GM23248 (cell line): Measurements from ENCODE around the gene SCGB1A1. TPM values are rescaled to one million over a fixed set of nuclear protein-coding genes. Genes with fewer than 3 reads are reported as not detected.

ENCODE experiments used
- DNase-seq: peaks from one replicate; pipeline ENCODE4 v3.0.0-alpha.2; 2015
- H2AFZ ChIP-seq: fragments of 200-600 bp; sonication (generic); 2 replicates; pipeline ENCODE4 v1.6.1; 2016; ENCODE audit warnings: antibody characterized with exemption
- H3F3A ChIP-seq: fragments of 200-600 bp; sonication (generic); 2 replicates; pipeline ENCODE4 v1.6.1; 2016; ENCODE audit warnings: mild to moderate bottlenecking, antibody characterized with exemption, mixed run types; ENCODE audit not compliant: insufficient read depth
- H3K27ac ChIP-seq: fragments of 200-600 bp; sonication (generic); 2 replicates; pipeline ENCODE4 v1.5.1; 2016; ENCODE audit warnings: mild to moderate bottlenecking
- H3K27me3 ChIP-seq: fragments of 200-600 bp; sonication (generic); replicated peaks from 2 replicates; pipeline ENCODE4 v1.6.1; 2016; ENCODE audit warnings: mild to moderate bottlenecking; ENCODE audit not compliant: insufficient read depth
- H3K36me3 ChIP-seq: fragments of 200-600 bp; sonication (generic); 2 replicates; pipeline ENCODE4 v1.6.1; 2016; ENCODE audit warnings: low read depth, mild to moderate bottlenecking
- H3K4me1 ChIP-seq: fragments of 200-600 bp; sonication (generic); 2 replicates; pipeline ENCODE4 v1.6.1; 2016; ENCODE audit warnings: mild to moderate bottlenecking; ENCODE audit not compliant: insufficient read depth
- H3K4me2 ChIP-seq: fragments of 200-600 bp; sonication (generic); one replicate; pipeline ENCODE4 v1.6.1; 2016; ENCODE audit warnings: mild to moderate bottlenecking; ENCODE audit not compliant: unreplicated experiment
- H3K4me3 ChIP-seq: fragments of 200-600 bp; sonication (generic); 2 replicates; pipeline ENCODE4 v1.5.1; 2016; ENCODE audit warnings: mild to moderate bottlenecking
- H3K79me2 ChIP-seq: fragments of 200-600 bp; sonication (generic); 2 replicates; pipeline ENCODE4 v1.6.1; 2016; ENCODE audit warnings: mild to moderate bottlenecking; ENCODE audit not compliant: insufficient read depth
- H3K9ac ChIP-seq: fragments of 200-600 bp; sonication (generic); 2 replicates; pipeline ENCODE4 v1.6.1; 2016; ENCODE audit warnings: mild to moderate bottlenecking
- H3K9me2 ChIP-seq: fragments of 200-600 bp; sonication (generic); 2 replicates; pipeline ENCODE4 v1.6.1; 2016; ENCODE audit warnings: mixed run types, mild to moderate bottlenecking, moderate library complexity; ENCODE audit not compliant: insufficient read depth
- H3K9me3 ChIP-seq: fragments of 200-600 bp; sonication (generic); one replicate; pipeline ENCODE4 v1.6.1; 2017; ENCODE audit warnings: low read depth
- H4K20me1 ChIP-seq: fragments of 200-600 bp; sonication (generic); 2 replicates; pipeline ENCODE4 v1.6.0; 2016; ENCODE audit not compliant: insufficient read depth
- EZH2 ChIP-seq: fragments of 200-600 bp; sonication (generic); IDR thresholded peaks from 2 replicates; pipeline ENCODE4 v1.6.1; 2018; ENCODE audit warnings: antibody characterized with exemption, mild to moderate bottlenecking; ENCODE audit not compliant: insufficient read depth, poor library complexity, severe bottlenecking
- EZH2phosphoT487 ChIP-seq: fragments of 200-600 bp; sonication (generic); IDR thresholded peaks from 2 replicates; pipeline ENCODE4 v1.6.1; 2018; ENCODE audit warnings: antibody characterized with exemption, moderate library complexity, mild to moderate bottlenecking, low read depth; ENCODE audit not compliant: insufficient read depth
- WGBS, 2 experiments: methylation state at CpG; one replicate each; pipeline ENCODE4 v1.1.6; 2015 to 2017; ENCODE audit warnings: low lambda C conversion rate in 2 of 2, low coverage in 1 of 2; ENCODE audit errors: missing lambda C conversion rate in 2 of 2; 5-methylcytosine and 5-hydroxymethylcytosine counted together
- in situ Hi-C: fragments of 300-500 bp; cut with MboI; formaldehyde crosslinking; loops from 2 replicates; pipeline ENCODE4 v1.15.0; 2020
- polyA plus RNA-seq: library from polyadenylated mRNA; unstranded; fragments of >200 nt; fragmentation: Nextera tagmentation; extraction: Ambion mirVana; gene quantifications from 2 replicates; pipeline ENCODE4 v1.2.1, GENCODE V29; 2016
- total RNA-seq: library from RNA; depleted of rRNA; stranded (reverse); fragments of >200 nt; shearing (Covaris generic); gene quantifications from 2 replicates; pipeline ENCODE4 v1.2.3, GENCODE V29; 2014

Gene SCGB1A1
- total and polyA plus RNA-seq, 2 experiments from 2014 or later, result not detected

GRCh38 chr11:62394825-62395538 lies 23.9 kb upstream of the SCGB1A1 start:
- H3K4me3 ChIP-seq, result peak overlapping the region; percentile 71
- H3F3A ChIP-seq, result peaks cover 5% of the 10 kb centered on the region
- no peaks in the 10 kb centered on the region for H3K9me2 ChIP-seq
- H3K36me3 ChIP-seq, result no peaks in the 10 kb centered on the region
- peak; percentile 91 for DNase-seq
- H3K27me3 ChIP-seq, result no peaks in the 10 kb centered on the region
- no peaks in the 10 kb centered on the region for H3K9me3 ChIP-seq
- peak overlapping the region; percentile 49 for H3K9ac ChIP-seq
- peak overlapping the region; percentile 75 for H2AFZ ChIP-seq
- peak overlapping the region; percentile 68 for H3K4me2 ChIP-seq
- TF ChIP-seq EZH2phosphoT487, result no peak
- no peaks in the 10 kb centered on the region for H3K79me2 ChIP-seq
- 2% methylated on average over 14 of the region's 14 CpGs for WGBS, 2 experiments
- H3K4me1 ChIP-seq, result peaks cover 23% of the 10 kb centered on the region
- peak overlapping the region; percentile 34 for H3K27ac ChIP-seq
- no peaks in the 10 kb centered on the region for H4K20me1 ChIP-seq
- in situ Hi-C loops, result loop anchor here (10.0 to 25.0 kb wide), 2 partner anchors 160 to 292 kb away; partner anchors contain the start of genes LRRN4CL and UBXN1

GRCh38 chr11:62395885-62396551 lies 22.8 kb upstream of the SCGB1A1 start:
- WGBS, 2 experiments, result 93 to 96% methylated on average over 9 to 10 of the region's 10 CpGs
- Histone ChIP-seq H3K36me3 (no peaks in the 10 kb centered on the region), H3F3A (peaks cover 12% of the 10 kb centered on the region), H4K20me1 (no peaks in the 10 kb centered on the region), H3K27ac (no peak overlapping the region), H3K9me2 (no peaks in the 10 kb centered on the region), H3K4me2 (no peak overlapping the region), H3K9ac (no peak overlapping the region), H3K9me3 (no peaks in the 10 kb centered on the region), H2AFZ (no peak overlapping the region), H3K4me1 (peaks cover 33% of the 10 kb centered on the region), H3K4me3 (no peak overlapping the region), H3K79me2 (no peaks in the 10 kb centered on the region), H3K27me3 (no peaks in the 10 kb centered on the region)
- DNase-seq, result no peak
- in situ Hi-C loops, result loop anchor here (10.0 to 25.0 kb wide), 2 partner anchors 159 to 291 kb away; partner anchors contain the start of genes LRRN4CL and UBXN1
- TF ChIP-seq EZH2phosphoT487, result no peak

GRCh38 chr11:62398011-62398994 lies 20.5 kb upstream of the SCGB1A1 start:
- peak overlapping the region; percentile 10 for H3K4me2 ChIP-seq
- H3K4me1 ChIP-seq, result peaks cover 53% of the 10 kb centered on the region
- peak overlapping the region; percentile 15 for H3K27ac ChIP-seq
- H3K79me2 ChIP-seq, result no peaks in the 10 kb centered on the region
- peaks cover 16% of the 10 kb centered on the region for H3F3A ChIP-seq
- H3K27me3 ChIP-seq, result no peaks in the 10 kb centered on the region
- no peak overlapping the region for H3K9ac ChIP-seq
- TF ChIP-seq EZH2phosphoT487, result no peak
- no peak for TF ChIP-seq EZH2
- WGBS, 2 experiments, result 28 to 32% methylated on average over 21 to 22 of the region's 22 CpGs
- H3K4me3 ChIP-seq, result no peak overlapping the region
- H2AFZ ChIP-seq, result no peak overlapping the region
- DNase-seq, result peak; percentile 56
- in situ Hi-C loops, result loop anchor here (10.0 to 25.0 kb wide), 2 partner anchors 156 to 289 kb away; partner anchors contain the start of genes LRRN4CL and UBXN1
- no peaks in the 10 kb centered on the region for H3K9me2 ChIP-seq
- no peaks in the 10 kb centered on the region for H4K20me1 ChIP-seq
- no peaks in the 10 kb centered on the region for H3K36me3 ChIP-seq
- no peaks in the 10 kb centered on the region for H3K9me3 ChIP-seq
